ENCODE results near the gene SLC8A3.
A peak's percentile ranks its signal among the peaks of the same experiment; 100 is the strongest.

The SLC8A3 gene

DNA sequence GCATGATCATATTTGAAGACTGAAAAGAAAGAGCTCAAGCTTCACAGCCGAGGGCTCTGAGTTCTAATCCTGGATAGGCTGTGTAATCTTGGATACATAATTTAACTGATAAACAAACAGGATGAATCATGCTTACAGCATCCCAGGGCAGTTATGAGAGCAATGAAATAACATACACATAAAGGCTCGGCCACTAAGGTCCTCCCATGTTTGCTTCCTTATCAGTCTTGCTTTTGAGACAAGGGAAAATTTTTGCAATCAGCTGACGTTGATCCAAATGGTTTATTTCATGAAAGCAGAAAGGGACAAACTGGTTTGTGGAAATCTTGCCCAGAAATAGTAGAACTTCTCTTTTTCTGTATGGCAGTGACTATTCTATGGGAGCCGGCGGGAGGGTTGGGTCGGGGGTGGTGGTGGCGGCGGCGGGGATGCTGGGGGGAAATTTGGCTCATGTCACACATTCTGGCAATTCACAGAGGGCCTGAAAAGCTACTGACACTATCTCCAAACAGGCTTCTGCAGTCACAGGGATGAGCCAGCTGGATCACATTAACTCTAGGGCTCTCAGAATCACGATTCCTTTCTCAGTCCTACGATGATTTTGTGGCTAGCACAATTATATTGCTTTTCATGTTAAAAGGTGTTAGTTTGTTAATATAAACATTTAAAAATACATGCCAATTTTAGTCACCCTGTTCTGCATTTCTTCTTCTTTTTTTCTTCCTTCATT, 124.5 kb downstream of the SLC8A3 start:
- DNase-seq, result no peak

DNA sequence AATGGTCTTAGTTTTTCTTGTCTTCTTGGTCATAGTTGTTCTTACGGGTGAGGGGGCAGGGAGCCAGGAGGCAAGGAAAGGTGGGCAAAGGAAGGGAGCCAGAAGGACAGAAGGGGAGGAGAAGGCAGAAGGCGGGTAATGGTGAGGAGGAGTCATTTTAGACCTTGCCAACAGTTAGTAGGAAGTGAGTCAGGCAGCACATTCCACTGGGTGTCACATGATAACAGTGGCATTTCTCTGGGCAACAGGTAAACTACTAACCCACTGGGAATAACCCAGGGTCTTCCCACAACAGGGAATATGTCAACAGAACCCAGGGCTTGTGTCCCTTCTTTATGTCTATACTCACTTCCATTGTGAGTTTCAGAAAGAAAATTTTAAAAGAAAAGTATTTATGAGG, 127.6 kb downstream of the SLC8A3 start:
- no peak for DNase-seq

DNA sequence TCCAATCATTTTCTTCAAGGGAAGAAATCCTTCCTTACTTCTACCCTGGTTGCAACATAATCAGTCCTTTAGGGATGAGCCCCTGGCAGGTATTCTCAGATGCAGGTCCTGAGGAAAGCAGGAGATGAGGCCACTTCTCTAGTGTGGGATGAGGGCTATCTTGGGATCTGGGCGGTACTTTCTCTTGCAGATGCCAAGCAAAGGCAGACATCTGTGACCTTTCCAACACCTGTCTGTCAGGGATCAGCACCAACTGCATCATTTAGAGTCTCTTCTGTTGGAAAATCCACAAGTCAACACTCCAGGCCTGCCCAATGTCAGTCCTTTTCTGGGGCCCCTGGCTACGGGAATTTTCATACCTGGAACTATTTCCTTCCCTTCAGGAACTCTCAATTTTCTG, 129.2 kb downstream of the SLC8A3 start:
- no peak for DNase-seq

DNA sequence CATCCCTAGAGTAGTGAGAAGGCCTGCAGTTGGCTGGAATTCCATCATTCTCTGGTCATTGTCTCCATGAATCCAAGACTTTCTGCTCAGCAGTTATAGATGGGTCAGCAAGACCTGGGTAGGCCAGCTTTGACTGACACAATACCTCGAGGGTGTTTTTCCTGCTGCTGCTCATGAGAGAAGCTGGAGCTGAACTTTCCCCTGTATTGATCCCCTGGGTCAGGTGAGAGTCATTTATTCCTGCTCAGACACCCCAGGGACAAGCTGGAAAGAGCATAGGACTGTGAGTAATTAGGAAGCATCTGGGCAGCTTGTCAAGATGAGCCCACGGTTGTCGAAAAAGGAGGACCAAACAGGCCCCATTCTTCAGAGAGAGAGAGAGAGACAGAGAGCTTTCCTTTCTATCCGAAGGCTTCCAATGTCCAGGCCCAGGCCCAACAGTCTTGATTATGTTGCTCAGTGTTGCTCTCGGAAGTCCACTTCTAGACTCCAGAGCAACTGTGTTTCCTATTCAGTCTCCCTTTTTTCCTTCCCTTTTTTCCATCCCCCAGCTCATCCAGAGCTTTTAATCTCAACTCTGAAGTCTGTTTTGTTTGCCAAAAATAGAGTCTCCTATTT, 131.1 kb downstream of the SLC8A3 start:
- DNase-seq, result no peak

DNA sequence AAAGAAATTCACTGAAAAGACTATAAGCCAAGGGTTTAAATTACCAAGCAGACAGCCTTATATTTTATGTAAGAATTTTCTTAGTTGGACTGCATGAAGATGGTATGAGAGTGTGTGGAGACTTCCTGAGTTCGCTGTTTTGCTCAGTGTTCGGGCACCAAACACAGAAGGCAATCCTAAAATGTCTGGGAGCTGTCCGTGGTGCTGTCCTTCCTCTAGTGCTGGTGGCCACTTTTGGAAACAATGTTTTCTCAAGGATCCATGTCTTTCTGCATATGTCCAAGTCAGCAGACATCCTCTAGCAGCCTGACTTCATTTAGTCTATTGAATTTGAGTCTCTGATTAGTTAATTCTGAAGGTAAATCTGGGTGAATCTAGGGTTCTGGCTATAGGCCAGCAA, 135.8 kb downstream of the SLC8A3 start:
- DNase-seq, result no peak

DNA sequence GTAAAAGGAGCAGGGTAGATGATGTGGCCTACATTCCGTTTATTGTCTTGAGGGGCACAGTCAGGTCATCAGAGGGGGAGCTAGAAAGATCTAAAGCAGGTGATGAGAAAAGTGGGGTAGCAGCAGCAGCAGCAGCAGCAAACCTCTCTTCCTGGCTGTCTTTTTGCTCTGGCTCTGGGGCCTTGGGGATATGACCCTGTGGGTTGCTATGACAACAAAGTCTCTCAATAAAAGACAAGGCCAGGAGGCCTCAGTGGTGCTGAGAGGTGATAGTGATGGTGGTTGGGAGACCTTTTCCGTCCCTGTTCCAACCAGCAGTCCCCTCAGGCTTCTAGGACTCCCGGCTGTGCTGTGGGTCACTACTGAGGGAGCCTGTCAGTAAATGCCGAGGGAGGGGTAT, 138.6 kb downstream of the SLC8A3 start:
- no peak for DNase-seq

DNA sequence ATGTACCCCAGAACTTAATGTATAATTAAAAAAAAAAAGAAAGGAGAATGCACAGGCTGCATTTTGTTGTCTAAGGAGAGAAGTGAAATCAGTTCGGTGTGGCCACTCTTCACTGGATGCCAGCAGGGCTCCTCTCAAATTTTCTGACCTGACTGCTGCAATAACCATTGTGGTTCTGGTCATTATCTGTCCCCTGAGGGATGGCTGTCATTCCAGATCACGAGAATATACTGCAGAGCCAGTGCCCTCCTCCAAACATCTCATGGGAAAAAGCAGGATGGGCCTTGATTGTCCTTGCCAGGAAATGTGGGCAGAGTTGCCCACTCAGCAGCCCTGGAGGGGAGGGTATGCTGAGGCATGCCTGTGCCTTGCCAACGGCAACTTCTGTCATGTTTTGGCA, 139.1 kb downstream of the SLC8A3 start:
- DNase-seq, result no peak

DNA sequence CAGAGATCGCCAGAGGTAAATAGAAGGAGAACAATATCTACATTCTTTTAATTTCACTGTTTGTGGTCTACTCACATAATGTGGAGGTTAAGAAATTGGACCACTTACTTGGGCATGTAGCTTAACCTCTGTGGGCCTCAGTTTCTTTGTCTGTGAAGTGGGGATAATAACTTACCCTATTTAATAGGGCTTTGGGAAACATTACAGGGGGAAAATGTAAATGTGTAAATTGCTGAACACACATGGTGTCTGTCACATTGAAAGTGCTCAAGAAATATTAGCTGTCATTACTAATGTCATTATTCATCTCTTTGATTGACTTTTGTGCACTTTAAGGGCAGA, 140.5 kb downstream of the SLC8A3 start:
- DNase-seq, result no peak

DNA sequence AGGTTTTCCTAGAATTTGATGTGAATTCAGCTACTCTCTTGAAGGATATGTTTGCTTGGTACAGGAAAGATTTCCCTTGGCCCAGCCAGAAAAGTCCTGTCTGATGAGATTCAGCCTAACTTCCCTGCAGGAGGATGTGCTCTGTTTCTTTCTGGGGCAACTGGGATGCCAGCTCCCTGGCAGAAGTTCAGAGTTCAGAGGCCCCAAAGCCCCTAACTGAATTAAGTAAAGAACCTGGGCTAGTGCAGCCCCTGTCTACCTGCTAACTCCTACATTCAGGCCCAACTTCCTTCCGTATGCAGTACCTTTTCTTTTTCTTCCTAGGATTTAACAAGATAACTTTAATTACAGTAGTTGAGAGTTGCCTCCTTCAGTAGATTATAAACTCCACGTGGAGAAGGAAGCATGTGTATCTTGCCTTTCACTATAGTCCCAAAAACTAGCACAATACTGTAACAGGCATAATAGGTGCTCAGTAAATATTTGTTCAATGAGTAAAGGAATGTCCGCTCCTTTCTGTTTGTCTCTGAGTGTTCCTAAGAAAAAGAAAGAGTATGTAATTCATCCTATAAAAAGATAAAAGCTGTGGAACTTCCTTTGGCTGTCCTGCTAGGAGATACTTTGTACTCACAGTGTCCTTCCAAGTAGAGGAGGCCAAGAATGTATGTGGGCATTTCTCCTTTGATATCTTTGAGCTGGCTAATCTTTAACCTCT, 141.0 kb downstream of the SLC8A3 start:
- DNase-seq, result no peak

DNA sequence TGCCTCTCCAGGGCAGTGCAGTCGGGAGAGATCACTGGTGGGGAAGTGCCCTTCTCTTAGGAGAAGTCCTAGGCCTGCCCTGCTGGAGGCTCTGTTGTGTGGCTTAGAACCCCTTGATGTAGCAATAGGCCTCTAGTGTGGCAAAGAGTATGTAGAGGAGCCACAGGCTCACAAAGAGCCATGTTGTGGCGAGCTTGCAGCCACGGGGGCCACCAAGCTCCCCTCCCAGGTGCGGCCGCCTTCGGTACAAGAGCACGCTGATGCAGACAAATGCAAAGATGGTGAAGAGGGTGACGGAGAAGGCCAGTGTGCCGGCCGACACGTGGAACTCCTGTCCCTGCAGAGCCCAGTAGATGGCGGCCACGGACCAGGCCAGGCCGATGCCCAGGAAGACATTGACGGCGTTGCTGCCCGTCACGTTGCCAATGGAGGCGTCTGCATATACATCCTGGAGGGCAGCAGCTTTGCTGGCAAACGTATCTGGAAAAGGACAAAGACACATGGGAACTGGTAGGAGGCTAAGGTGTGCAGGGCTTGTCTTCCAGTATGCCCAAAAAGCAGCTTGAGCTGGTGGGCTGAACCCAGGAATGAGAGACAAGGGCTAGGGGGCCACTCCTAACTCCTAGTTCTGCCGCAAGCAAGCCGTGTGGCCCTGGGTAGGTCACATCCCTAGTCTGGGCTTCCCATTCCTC, 142.8 kb downstream of the SLC8A3 start:
- peak; percentile 82 for DNase-seq

DNA sequence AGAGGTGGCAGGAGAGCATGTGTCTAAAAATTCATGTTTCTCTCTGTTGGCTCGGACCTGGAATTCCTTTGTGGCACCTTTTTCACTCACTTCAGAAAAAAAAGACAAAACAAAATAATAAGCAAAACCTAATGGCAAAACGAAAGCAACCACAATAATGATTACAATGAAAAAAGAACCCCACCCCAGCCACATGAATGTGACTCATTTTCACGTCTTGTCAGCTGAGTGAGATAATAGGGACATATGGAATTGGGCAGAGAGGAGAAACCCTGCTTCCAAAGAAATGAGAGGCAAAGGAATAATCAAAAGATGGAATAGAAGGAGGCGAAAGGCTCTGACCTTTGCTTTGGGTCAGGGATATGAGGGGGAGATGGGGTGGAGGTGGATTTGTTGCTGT, 143.4 kb downstream of the SLC8A3 start:
- DNase-seq, result no peak

DNA sequence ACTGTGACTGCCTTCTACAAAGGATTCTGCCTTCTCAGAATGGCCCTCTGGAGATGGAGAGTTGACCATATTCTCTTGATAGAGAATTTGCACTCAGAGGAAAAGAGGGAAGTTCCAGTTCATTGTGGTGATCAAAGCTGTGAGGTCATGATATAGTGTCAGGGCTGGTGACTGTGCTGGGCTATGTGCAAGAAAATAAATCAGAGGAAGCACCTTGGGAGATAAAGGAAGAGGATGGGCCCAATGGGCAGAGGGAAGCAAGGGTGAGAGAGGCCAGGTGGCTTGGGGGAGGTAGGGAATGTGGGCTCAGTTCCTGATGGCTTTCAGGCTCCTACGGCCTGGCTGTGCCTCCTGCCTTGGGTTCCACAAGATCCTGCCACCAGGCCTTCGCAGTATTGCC, 145.8 kb downstream of the SLC8A3 start:
- DNase-seq, result no peak

DNA sequence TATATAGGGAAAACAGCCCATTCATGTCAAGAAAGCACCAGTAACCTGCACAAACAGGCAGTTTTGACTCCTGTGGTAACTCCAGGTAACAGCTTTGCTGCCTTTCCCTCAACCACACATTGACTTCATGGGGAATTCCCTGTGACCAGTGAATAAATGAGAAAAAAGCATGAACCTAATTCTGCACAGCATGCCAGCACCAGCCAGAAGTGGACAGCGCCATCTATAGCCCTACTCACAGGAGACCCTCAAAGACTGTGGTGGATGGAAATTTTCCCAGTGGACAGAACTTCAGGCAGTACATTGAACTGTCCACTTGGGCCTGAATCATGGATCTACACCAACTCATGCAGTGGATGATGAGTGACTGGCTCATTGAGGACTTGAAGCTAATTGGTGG, 152.1 kb downstream of the SLC8A3 start:
- peak; percentile 70 for DNase-seq

DNA sequence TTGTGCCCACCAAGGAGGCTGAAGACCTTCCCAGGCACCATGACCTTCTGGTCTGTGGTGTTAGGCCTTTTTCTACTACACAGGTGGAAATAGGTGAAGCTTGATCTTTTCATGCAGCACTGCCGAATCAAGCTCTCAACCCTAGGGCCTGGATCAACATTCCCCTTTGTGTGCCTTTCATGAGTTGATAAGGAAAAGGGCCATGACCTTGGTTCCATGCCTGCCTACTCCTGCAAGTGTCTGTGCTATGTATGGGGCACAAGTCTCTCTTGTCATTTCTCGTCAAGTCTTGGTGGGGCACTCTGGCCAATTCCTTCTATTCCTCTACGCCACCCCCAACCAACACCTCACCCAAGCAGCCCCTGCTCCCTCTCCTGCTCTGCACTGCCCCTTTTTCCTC, 154.5 kb downstream of the SLC8A3 start:
- DNase-seq, result no peak

DNA sequence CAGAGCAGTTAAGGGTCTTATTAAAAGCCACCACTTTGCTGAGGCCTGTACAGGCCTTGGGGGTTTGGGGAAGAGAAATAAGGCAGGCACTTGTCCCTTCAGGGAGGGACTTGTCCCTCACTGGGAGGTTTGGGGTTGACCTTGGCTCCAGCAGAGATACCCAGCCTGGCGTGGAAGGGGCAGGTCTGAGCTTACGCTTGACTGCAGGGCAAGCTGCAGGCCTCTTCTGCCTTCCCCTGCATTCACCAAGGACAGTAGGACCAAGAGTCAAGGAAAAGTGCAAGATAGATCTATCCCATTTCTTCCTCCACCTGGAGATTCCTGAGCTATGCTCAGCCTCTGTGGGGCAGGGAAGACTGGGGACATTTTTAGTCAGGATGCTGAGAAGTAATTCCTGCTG, 155.2 kb downstream of the SLC8A3 start:
- no peak for DNase-seq

DNA sequence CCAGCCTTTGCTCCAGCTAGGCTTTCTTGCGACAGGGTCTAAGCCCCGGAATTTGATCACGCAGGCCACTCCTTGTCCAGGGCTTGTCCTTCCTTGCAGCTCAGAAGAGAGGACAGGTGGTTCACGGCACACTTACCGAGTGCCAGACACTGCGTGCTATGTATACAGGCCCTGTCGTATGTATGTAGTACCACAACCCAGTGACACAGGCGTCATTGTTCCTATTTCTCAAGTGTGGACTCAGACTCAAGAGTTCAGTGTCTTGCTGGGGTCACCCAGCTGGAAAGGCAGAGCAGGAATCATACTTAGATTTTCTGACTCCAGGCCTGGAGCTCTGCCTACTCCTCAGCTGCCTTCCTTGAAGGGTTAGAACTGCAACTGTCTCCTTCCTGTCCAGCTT, 155.6 kb downstream of the SLC8A3 start:
- no peak for DNase-seq

DNA sequence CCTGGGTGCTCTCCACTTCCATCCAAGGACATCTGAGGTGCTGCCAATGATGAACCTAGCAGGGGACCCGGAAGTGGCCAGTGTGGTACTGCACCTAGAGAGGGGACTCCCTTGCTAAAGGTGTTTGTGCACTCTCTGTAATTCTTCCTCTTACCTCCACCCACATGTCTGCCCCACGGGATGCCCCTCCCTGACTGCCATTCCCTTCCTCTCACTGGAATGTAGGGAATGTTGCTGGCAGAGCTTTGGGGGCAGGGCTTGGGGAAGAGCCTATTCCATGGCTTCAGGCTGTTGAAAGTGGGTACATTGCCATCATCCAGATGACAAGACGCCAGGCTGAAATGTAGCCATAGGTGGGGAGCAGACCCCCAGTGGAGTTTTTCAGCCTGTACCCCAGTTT, 156.3 kb downstream of the SLC8A3 start:
- no peak for DNase-seq

DNA sequence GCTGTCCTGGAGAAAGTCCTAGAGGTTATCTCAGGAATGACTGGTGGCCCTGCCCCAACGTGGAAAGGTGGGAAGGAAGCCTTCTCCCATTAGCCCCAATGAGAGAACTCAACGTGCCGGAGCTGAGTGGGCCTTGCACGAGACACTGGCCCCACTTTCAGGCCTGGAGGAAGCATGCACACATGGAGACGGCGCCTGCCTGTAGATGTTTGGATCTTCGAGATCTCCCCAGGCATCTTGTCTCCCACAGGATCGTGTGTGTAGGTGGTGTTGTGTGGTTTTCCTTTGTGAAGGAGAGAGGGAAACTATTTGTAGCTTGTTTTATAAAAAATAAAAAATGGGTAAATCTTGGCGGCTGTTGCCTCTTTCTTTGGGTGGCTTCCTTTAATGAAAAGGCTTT, 156.7 kb downstream of the SLC8A3 start:
- no peak for DNase-seq

DNA sequence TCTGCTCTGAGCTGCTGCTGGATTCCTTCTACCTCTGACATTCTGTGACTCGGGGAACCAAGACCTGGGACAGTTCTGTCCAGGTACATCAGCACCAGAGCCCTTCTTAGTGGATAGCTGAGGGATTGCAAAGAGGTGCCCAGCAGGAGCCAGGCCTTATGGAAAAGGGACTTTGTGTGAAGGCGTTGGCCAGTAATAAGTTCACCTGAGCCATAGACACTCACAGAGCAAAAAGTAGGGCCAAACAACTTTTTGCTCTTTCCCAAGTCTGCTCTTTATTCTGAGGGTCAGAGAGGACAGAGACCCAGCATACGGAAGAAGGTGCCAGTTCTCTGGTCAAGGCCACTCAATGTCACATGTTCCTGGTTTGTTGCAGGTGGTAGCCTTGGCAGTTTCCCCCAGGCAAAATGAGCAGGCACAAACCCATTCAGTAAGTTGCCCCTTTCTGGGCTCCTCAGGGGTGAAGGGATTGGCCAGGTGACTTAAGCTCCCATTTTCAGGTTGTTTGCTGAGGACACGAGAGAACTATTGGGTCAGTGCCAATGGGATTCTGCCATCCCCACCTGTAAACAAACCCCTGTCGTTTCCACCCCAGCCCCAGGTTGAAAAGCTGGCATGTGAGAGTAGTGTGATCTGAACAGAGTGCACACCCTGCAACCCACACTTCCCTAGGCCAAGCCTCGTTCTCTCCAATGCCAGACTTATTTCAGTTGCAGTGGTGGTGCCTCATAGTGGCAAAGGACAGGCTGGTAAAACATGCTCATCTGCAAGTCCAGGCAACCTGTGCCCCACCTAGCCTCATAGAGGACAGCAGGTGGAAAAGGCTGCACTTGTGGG, 159.2 kb downstream of the SLC8A3 start:
- DNase-seq, result peak; percentile 90

DNA sequence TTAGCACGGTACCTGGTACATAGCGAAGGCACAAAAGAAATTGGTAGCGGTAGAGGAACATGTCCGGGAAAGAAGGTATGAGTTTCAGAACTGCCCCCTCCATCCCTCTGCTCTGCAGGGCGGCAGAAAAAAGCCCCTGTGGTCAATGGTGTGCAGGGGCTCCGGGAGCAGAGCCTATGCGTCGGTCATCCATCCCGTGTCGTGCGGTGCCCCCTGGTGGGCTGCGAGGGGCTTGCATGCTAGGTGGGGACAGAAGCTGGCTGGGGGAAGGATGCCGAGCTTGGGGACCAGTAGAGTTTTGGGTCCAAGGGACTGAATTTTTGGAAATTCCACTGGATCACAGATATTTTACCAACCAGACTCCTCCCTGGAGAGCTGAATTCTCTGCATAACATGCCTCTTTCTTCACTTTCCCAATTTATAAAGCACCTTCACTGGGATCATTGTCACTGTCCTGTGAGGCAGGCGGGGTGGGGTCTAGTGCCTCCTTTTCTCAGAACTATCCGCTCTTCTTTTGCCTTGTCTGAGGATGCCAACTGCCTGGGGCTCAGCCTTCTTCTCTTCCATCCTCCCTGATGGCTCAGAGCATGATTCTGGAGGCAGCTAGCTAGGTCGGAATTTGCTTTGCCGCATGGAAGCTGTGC, 160.8 kb downstream of the SLC8A3 start:
- peak; percentile 71 for DNase-seq

DNA sequence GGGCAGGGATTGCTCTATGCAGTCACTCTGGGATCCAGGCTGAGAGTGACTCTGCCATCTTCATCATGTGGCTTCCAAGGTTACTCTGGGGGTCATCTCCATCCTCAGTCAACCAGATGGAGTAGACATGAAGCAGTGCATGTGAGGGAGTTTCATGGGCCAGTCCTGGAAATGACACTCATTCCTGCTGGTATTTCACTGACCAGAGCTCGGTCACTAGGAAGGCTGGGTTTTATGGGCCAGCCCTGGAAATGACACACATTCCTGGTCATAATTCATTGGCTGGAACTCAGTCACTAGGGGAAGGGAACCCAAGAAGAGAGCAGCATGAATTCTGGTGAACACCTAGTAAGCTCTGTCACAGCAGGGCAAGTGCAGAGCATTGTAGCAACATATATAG, 164.9 kb downstream of the SLC8A3 start:
- no peak for DNase-seq

DNA sequence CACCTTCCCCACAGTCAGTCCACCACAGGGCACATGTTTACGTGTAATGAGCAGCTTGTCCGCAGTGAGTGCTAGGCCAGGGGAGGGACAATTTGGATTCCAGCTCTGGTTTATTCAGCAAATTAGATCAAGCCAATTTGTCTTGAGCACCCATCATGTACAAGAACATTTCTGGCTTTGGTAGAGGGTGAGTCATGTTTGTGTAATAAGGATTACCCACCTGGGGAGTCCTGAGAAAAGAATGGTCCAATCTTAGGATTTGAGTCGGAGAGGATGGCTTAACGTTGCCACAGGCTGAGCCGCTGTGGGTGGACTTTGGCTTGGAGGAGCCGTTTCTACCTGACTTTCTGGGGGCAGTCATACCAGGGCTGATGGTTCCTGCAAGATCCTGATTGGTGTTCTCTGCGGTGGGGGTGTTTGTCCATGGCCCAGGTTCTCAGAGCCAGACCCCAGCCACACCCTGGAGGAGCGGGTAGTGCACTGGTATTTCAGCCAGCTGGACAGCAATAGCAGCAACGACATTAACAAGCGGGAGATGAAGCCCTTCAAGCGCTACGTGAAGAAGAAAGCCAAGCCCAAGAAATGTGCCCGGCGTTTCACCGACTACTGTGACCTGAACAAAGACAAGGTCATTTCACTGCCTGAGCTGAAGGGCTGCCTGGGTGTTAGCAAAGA, 165.8 kb downstream of the SLC8A3 start:
- no peak for DNase-seq
